HL-60 (cell line): ENCODE measurements around the gene LMF1.
"Not testable (repeated sequence)": the region's sequence is repeated elsewhere in the genome, so short reads cannot be mapped to it uniquely, and the experiment has no call there.

Source experiments
- CTCF ChIP-seq: IDR thresholded peaks from one replicate; pipeline ENCODE4 v1.5.1; 2011; ENCODE audit warnings: low read length, control low read depth, inconsistent platforms; ENCODE audit not compliant: insufficient read depth
- POLR2AphosphoS5 ChIP-seq: IDR thresholded peaks from 2 replicates; pipeline ENCODE4 v1.6.1; 2012; ENCODE audit warnings: low read depth
- REST ChIP-seq: IDR thresholded peaks from 2 replicates; pipeline ENCODE4 v1.6.1; 2012; ENCODE audit warnings: low read depth; ENCODE audit not compliant: insufficient replicate concordance

- TF ChIP-seq CTCF, POLR2AphosphoS5, REST: not testable (repeated sequence)
Measured at GRCh38 chr16:950733-951573, 19.8 kb downstream of the LMF1 start.
